IPS-18c (cell line): ENCODE data around the gene PRR19.

Source experiments
- H3K4me3 ChIP-seq: 2 replicates; pipeline ENCODE4 v1.7.0; 2013; ENCODE audit warnings: low read depth, mild to moderate bottlenecking, low read length, moderate library complexity; ENCODE audit not compliant: insufficient read depth
- H3K9me3 ChIP-seq: one replicate; pipeline ENCODE4 v1.6.1; 2013; ENCODE audit warnings: mild to moderate bottlenecking, low read length, moderate library complexity; ENCODE audit not compliant: control insufficient read depth, insufficient read depth

Gene PRR19

GRCh38 chr19:42288881-42289555 is 12.9 kb upstream of the PRR19 start:
- H3K4me3 ChIP-seq, result no peak overlapping the region
- peaks cover 2% of the 10 kb centered on the region for H3K9me3 ChIP-seq

GRCh38 chr19:42289556-42290041 is 12.3 kb upstream of the PRR19 start:
- H3K9me3 ChIP-seq, result peaks cover 1% of the 10 kb centered on the region

GRCh38 chr19:42290136-42290522 is 11.8 kb upstream of the PRR19 start:
- no peaks in the 10 kb centered on the region for H3K9me3 ChIP-seq
- H3K4me3 ChIP-seq, result no peak overlapping the region

More at GRCh38 chr19:42289556-42290041, 12.3 kb upstream of the PRR19 start:
- H3K4me3 ChIP-seq, result no peak overlapping the region

- H3K9me3 ChIP-seq, result no peaks in the 10 kb centered on the region
These were observed 11.2 kb upstream of the PRR19 start for GRCh38 chr19:42290523-42291434.

GRCh38 chr19:42291435-42291810 is 10.5 kb upstream of the PRR19 start:
- H3K4me3 ChIP-seq, result no peak overlapping the region
- H3K9me3 ChIP-seq, result no peaks in the 10 kb centered on the region

More at GRCh38 chr19:42290523-42291434, 11.2 kb upstream of the PRR19 start:
- H3K4me3 ChIP-seq, result no peak overlapping the region

- Histone ChIP-seq H3K9me3 (no peaks in the 10 kb centered on the region), H3K4me3 (no peak overlapping the region)
These were observed 9.6 kb upstream of the PRR19 start for GRCh38 chr19:42292042-42292960.

GRCh38 chr19:42292963-42293362 is 9.0 kb upstream of the PRR19 start:
- Histone ChIP-seq H3K4me3 (no peak overlapping the region), H3K9me3 (no peaks in the 10 kb centered on the region)

GRCh38 chr19:42293540-42293939 is 8.4 kb upstream of the PRR19 start:
- Histone ChIP-seq H3K4me3 (no peak overlapping the region), H3K9me3 (no peaks in the 10 kb centered on the region)

GRCh38 chr19:42293948-42294347 is 8.0 kb upstream of the PRR19 start:
- H3K9me3 ChIP-seq, result no peaks in the 10 kb centered on the region

GRCh38 chr19:42294471-42295137 is 7.3 kb upstream of the PRR19 start:
- Histone ChIP-seq H3K9me3 (no peaks in the 10 kb centered on the region), H3K4me3 (no peak overlapping the region)

More at GRCh38 chr19:42293948-42294347, 8.0 kb upstream of the PRR19 start:
- H3K4me3 ChIP-seq, result no peak overlapping the region

GRCh38 chr19:42295342-42295741 is 6.6 kb upstream of the PRR19 start:
- H3K4me3 ChIP-seq, result no peak overlapping the region
- no peaks in the 10 kb centered on the region for H3K9me3 ChIP-seq

- no peak overlapping the region for H3K4me3 ChIP-seq
- no peaks in the 10 kb centered on the region for H3K9me3 ChIP-seq
These were observed 6.0 kb upstream of the PRR19 start for GRCh38 chr19:42295831-42296525.

GRCh38 chr19:42297039-42297438 is 4.9 kb upstream of the PRR19 start:
- Histone ChIP-seq H3K9me3 (no peaks in the 10 kb centered on the region), H3K4me3 (no peak overlapping the region)

GRCh38 chr19:42303101-42303464 is 1.2 kb downstream of the PRR19 start:
- H3K4me3 ChIP-seq, result peak overlapping the region; percentile 11; the same call in 1 of the 2 replicates
- no peaks in the 10 kb centered on the region for H3K9me3 ChIP-seq

- no peak overlapping the region for H3K4me3 ChIP-seq
These were observed 1.9 kb downstream of the PRR19 start for GRCh38 chr19:42303876-42304275.

GRCh38 chr19:42306646-42307045 is 4.7 kb downstream of the PRR19 start:
- Histone ChIP-seq H3K4me3 (no peak overlapping the region), H3K9me3 (no peaks in the 10 kb centered on the region)

More at GRCh38 chr19:42303876-42304275, 1.9 kb downstream of the PRR19 start:
- no peaks in the 10 kb centered on the region for H3K9me3 ChIP-seq
